Karpas-422 (cell line): ENCODE results near the gene SORCS1. TPM values are rescaled to one million over a fixed set of nuclear protein-coding genes. Genes with fewer than 3 reads are reported as not detected.

Experiments
- DNase-seq: peaks from one replicate; pipeline ENCODE4 v3.0.0-alpha.2; 2015
- H2AFZ ChIP-seq: fragments of 200-600 bp; sonication (generic); 2 replicates; pipeline ENCODE4 v1.6.1; 2014; ENCODE audit warnings: antibody characterized with exemption, low read length, mixed read lengths
- H3K27ac ChIP-seq: fragments of 200-600 bp; sonication (generic); 2 replicates; pipeline ENCODE4 v1.5.1; 2014; ENCODE audit warnings: mild to moderate bottlenecking, low read length, moderate library complexity
- H3K27me3 ChIP-seq: fragments of 200-600 bp; sonication (generic); 2 replicates; pipeline ENCODE4 v1.6.1; 2014; ENCODE audit warnings: low read length, mixed read lengths
- H3K36me3 ChIP-seq: fragments of 200-600 bp; sonication (generic); 2 replicates; pipeline ENCODE4 v1.6.1; 2014; ENCODE audit warnings: low read length, mixed read lengths; ENCODE audit not compliant: insufficient read depth
- H3K4me1 ChIP-seq: fragments of 200-600 bp; sonication (generic); 2 replicates; pipeline ENCODE4 v1.6.1; 2014; ENCODE audit warnings: mild to moderate bottlenecking, low read length, mixed read lengths
- H3K4me2 ChIP-seq: fragments of 200-600 bp; sonication (generic); 2 replicates; pipeline ENCODE4 v1.6.1; 2014; ENCODE audit warnings: low read length, low read depth, mild to moderate bottlenecking; ENCODE audit not compliant: poor library complexity, severe bottlenecking
- H3K4me3 ChIP-seq: fragments of 200-600 bp; sonication (generic); 2 replicates; pipeline ENCODE4 v1.5.1; 2014; ENCODE audit warnings: mild to moderate bottlenecking, antibody characterized with exemption, low read length, mixed read lengths
- H3K79me2 ChIP-seq: fragments of 200-600 bp; sonication (generic); 2 replicates; pipeline ENCODE4 v1.6.1; 2014; ENCODE audit warnings: mild to moderate bottlenecking, low read length, mixed read lengths
- H3K9ac ChIP-seq: fragments of 200-600 bp; sonication (generic); 2 replicates; pipeline ENCODE4 v1.6.0; 2014; ENCODE audit warnings: low read length
- H3K9me2 ChIP-seq: fragments of 200-600 bp; sonication (generic), shearing (Covaris generic); replicated peaks from 2 replicates; pipeline ENCODE4 v1.6.0; 2014; ENCODE audit warnings: mild to moderate bottlenecking, low read length, moderate library complexity; ENCODE audit not compliant: insufficient read depth
- H3K9me3 ChIP-seq: fragments of 300-700, 200-600 bp; sonication (generic); 2 replicates; pipeline ENCODE4 v1.6.1; 2014; ENCODE audit warnings: low read length, mixed read lengths
- H4K20me1 ChIP-seq: fragments of 200-600 bp; sonication (generic); 2 replicates; pipeline ENCODE4 v1.6.1; 2014; ENCODE audit warnings: mild to moderate bottlenecking, antibody characterized with exemption, low read length, low read depth; ENCODE audit not compliant: insufficient read depth
- total RNA-seq: library from RNA; depleted of rRNA; stranded (reverse); fragments of >200 nt; shearing (Covaris generic); gene quantifications from 2 replicates; pipeline ENCODE4 v1.2.3, GENCODE V29; 2014; ENCODE audit warnings: low replicate concordance

Gene SORCS1
- total RNA-seq, 1 experiment from 2014 or later, result not detected

DNA sequence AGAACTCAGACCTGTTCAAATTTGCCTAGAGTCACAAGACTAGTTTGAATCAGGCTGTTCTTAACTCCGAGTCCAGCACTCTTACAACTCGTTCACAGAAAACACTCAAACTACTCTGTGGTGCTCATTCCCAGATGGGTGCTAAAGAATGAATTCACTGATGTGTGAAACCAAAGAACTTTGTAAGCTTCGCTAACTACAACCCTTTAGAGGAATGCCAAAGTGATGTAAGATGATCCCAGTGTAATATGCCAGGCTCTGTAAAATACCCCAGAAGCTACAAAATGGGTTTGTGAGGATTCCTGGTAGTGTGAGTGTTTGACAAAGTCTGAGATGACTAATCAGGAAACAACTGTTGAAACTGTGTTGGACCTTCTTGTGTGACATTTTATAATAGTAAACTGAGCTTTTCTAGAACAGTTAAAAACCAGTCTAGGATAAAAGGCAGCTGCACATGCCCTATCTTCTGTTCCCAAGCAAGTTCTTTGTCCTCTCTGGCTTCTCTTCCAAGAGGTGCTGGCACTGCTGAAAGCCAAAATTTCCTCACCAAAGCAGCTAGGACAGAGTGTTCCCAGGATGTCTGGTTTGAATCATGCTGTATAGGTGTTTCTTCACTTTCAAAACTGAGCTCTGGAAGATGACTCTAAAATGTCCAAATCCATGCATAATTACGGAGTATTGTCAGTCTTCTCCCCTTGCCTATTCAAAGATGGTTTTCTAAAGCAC, 527.6 kb downstream of the SORCS1 start:
- H3K27me3 ChIP-seq, result no peaks in the 10 kb centered on the region
- no peaks in the 10 kb centered on the region for H3K4me1 ChIP-seq
- no peak overlapping the region for H3K4me3 ChIP-seq
- no peak for DNase-seq
- H3K36me3 ChIP-seq, result no peaks in the 10 kb centered on the region
- no peaks in the 10 kb centered on the region for H3K79me2 ChIP-seq
- no peak overlapping the region for H2AFZ ChIP-seq
- H3K9ac ChIP-seq, result no peak overlapping the region
- no peak overlapping the region for H3K27ac ChIP-seq
- H4K20me1 ChIP-seq, result no peaks in the 10 kb centered on the region
- no peaks in the 10 kb centered on the region for H3K9me2 ChIP-seq
- no peaks in the 10 kb centered on the region; the same call in 1 of the 2 replicates for H3K9me3 ChIP-seq
- H3K4me2 ChIP-seq, result no peak overlapping the region

DNA sequence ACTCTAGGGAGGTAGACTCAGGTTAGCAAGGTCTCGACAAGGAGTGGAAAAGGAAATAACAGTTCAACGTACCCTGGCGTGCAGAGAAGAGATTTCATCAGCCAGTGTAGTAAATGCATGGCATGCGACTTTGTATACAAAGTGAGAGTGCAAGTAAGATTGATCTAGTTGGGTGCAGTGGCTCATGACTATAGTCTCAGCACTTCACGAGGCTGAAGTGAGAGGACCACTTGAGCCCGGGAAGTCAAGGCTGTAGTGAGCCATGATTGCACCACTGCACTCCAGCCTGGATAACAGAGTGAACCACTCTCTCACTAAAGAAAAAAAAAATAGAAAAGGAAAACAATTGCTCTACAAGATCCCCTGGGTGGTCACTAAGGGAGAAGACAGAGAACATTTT, 528.6 kb downstream of the SORCS1 start:
- no peak overlapping the region for H3K27ac ChIP-seq
- H4K20me1 ChIP-seq, result no peaks in the 10 kb centered on the region
- no peaks in the 10 kb centered on the region for H3K36me3 ChIP-seq
- H3K4me2 ChIP-seq, result no peak overlapping the region
- no peaks in the 10 kb centered on the region for H3K79me2 ChIP-seq
- no peaks in the 10 kb centered on the region for H3K27me3 ChIP-seq
- H3K4me3 ChIP-seq, result no peak overlapping the region
- H3K9ac ChIP-seq, result no peak overlapping the region
- H3K9me2 ChIP-seq, result no peaks in the 10 kb centered on the region
- no peaks in the 10 kb centered on the region for H3K4me1 ChIP-seq
- DNase-seq, result no peak
- H2AFZ ChIP-seq, result no peak overlapping the region
- no peaks in the 10 kb centered on the region; the same call in 1 of the 2 replicates for H3K9me3 ChIP-seq

DNA sequence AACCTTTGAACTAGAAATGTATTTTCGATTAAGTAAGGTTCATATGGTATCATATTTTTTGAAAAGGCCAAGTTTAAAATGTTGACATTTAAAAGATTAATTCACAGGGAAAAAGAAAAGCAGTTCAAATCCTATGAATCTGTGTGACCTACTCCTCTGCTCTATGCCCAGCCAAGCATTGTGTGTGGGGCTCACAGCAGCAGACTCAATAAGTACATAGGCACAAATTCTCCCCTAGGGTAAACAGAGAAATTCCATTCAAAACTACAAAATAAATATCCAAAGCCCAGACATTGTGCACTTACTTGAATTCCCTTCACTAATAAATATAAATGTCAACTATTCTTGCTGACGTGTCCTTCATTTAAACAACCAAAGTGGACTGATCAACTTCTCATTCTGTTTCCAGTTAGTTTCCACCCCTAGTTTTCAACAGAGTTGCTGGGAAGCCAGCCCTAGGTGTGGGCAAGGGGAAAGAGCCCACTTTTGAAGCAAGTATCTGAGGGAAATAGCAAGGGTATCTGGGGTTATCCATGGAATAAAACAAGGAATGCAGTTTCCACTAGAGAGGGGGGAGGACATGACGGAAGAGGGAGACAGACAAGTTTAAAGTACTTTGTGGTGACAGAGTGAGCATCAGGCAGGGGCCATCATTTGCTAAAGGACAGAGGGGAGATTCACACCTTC, 533.3 kb downstream of the SORCS1 start:
- Histone ChIP-seq H3K27ac (no peak overlapping the region), H3K27me3 (no peaks in the 10 kb centered on the region), H3K9me2 (no peaks in the 10 kb centered on the region), H3K79me2 (no peaks in the 10 kb centered on the region), H3K9me3 (no peaks in the 10 kb centered on the region; the same call in 1 of the 2 replicates), H2AFZ (no peak overlapping the region), H4K20me1 (no peaks in the 10 kb centered on the region), H3K36me3 (no peaks in the 10 kb centered on the region), H3K4me1 (no peaks in the 10 kb centered on the region), H3K9ac (no peak overlapping the region), H3K4me2 (no peak overlapping the region), H3K4me3 (no peak overlapping the region)
- no peak for DNase-seq

DNA sequence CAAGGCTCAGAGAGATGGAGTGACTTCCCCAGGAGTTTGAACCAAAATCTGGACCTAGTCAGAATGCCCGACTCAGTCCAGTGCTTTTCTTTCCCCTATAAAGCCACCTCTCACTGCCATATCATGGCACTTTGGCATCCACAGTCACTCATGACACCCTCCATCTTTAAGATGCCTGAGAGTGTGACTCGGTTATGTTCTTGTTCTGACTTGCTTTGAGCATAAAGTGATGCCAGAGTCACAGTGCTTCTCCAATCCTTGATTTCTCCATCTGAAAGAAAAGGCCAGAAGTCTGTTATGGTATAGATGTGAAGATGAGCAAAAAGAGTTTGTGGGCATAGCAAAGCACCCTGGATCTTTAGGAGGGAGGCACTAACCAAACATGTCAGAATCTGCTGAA, 538.1 kb downstream of the SORCS1 start:
- Histone ChIP-seq H4K20me1 (no peaks in the 10 kb centered on the region), H3K79me2 (no peaks in the 10 kb centered on the region), H3K9me2 (no peaks in the 10 kb centered on the region), H3K4me3 (no peak overlapping the region), H3K36me3 (no peaks in the 10 kb centered on the region), H3K4me2 (no peak overlapping the region), H3K9me3 (no peaks in the 10 kb centered on the region), H3K4me1 (no peaks in the 10 kb centered on the region), H3K27ac (no peak overlapping the region), H2AFZ (no peak overlapping the region), H3K9ac (no peak overlapping the region), H3K27me3 (no peaks in the 10 kb centered on the region)
- no peak for DNase-seq

DNA sequence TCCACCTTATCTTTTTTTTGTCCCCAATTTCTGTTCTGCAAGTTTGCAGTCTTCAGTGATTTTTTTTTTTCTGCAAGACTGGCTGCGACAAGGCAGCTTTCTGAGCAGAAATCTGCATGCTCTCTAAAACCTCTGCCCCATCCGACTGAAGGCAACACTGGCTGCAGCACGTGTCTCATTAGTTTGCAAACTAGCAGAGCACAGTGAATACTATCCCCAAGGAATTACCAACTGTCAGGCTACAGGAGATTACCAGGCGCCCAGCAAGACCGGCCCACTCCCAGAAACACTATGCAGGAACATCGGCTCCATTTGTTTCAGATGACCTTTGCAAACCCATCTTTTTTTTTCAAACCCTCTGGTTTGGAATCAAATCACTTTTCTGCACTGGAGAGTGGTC, 538.8 kb downstream of the SORCS1 start:
- H3K27ac ChIP-seq, result no peak overlapping the region
- no peaks in the 10 kb centered on the region for H3K4me1 ChIP-seq

DNA sequence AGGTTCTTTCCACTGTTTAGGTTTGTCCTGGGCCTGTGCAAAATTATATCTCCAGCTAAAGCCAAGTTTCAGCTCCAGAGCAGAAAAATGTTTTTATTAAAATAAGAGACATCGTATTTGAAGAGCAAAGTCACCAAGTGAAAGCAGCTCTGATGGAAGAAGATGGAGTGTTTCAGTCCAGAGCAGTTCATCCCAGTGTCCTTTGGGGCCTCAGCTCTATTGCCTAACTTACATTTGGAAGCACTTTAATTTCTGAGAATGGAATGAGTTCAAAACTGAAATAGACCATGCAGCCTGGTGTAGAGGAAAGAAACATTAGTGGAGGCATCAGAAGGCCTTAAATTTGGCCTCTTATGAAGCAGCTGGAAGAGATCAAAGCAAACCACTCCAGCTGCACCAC, 545.2 kb downstream of the SORCS1 start:
- no peak overlapping the region for H3K4me3 ChIP-seq
- no peaks in the 10 kb centered on the region for H4K20me1 ChIP-seq
- no peak overlapping the region for H3K4me2 ChIP-seq
- H3K36me3 ChIP-seq, result no peaks in the 10 kb centered on the region
- H2AFZ ChIP-seq, result no peak overlapping the region
- no peak for DNase-seq
- H3K4me1 ChIP-seq, result no peaks in the 10 kb centered on the region
- no peak overlapping the region for H3K27ac ChIP-seq
- H3K79me2 ChIP-seq, result no peaks in the 10 kb centered on the region
- no peaks in the 10 kb centered on the region for H3K27me3 ChIP-seq
- peaks cover 3% of the 10 kb centered on the region for H3K9me3 ChIP-seq
- no peaks in the 10 kb centered on the region for H3K9me2 ChIP-seq
- H3K9ac ChIP-seq, result no peak overlapping the region

More for the DNA sequence above, 538.8 kb downstream of the SORCS1 start:
- DNase-seq, result no peak
- Histone ChIP-seq H3K4me2 (no peak overlapping the region), H3K9ac (no peak overlapping the region), H3K36me3 (no peaks in the 10 kb centered on the region), H3K4me3 (no peak overlapping the region), H3K79me2 (no peaks in the 10 kb centered on the region), H4K20me1 (no peaks in the 10 kb centered on the region), H2AFZ (no peak overlapping the region), H3K9me3 (no peaks in the 10 kb centered on the region), H3K27me3 (no peaks in the 10 kb centered on the region), H3K9me2 (no peaks in the 10 kb centered on the region)

DNA sequence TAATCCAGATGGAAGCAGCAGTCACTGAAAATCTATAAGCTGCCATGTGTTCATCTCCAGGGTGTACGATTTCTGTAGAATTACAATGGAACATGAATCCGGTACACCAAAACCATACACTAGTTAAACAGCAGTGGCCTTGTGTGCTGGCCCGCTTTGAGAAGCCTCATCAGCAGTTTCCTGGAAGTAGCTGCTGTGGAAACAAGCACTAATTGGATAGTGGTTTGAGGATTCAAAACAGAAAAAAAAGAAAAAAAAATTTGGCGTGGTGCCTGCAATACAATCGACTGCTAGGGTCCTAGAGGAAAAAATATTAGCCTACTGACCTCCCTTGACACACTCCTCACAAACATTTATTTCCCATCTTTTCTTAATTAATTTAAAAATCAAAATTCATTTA, 545.9 kb downstream of the SORCS1 start:
- Histone ChIP-seq H4K20me1 (no peaks in the 10 kb centered on the region), H3K4me1 (no peaks in the 10 kb centered on the region), H3K79me2 (no peaks in the 10 kb centered on the region), H3K4me3 (no peak overlapping the region), H3K9ac (no peak overlapping the region), H3K9me2 (no peaks in the 10 kb centered on the region), H3K27me3 (no peaks in the 10 kb centered on the region), H3K4me2 (no peak overlapping the region), H3K9me3 (peaks cover 3% of the 10 kb centered on the region), H3K36me3 (no peaks in the 10 kb centered on the region), H2AFZ (no peak overlapping the region), H3K27ac (no peak overlapping the region)
- DNase-seq, result no peak

DNA sequence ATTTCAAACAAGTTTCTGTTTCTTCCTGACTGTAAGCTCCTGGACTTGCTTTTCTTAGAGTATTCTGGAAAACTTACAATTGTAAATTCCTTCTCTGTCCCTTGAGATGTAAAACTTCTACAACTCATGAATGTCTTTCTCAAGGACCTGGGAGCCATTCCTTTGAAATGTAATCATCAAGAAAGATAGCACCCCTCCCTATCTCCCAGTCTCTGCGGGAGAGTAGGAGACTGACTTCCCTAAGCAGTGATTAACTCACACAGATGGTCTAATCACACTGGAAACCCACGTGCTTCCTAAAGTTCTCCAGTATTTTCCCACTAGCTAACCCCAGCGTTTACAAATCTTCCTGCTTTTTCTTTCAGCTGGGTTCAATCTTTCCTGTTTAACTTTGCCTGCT, 549.4 kb downstream of the SORCS1 start:
- no peaks in the 10 kb centered on the region for H3K79me2 ChIP-seq
- H3K4me3 ChIP-seq, result no peak overlapping the region
- H3K9me3 ChIP-seq, result peaks cover 3% of the 10 kb centered on the region; the same call in 1 of the 2 replicates
- H3K27ac ChIP-seq, result no peak overlapping the region
- no peaks in the 10 kb centered on the region for H3K9me2 ChIP-seq
- H3K27me3 ChIP-seq, result no peaks in the 10 kb centered on the region
- H3K4me1 ChIP-seq, result no peaks in the 10 kb centered on the region
- no peak for DNase-seq
- H3K36me3 ChIP-seq, result no peaks in the 10 kb centered on the region
- no peak overlapping the region for H3K9ac ChIP-seq
- H2AFZ ChIP-seq, result no peak overlapping the region
- no peaks in the 10 kb centered on the region for H4K20me1 ChIP-seq
- H3K4me2 ChIP-seq, result no peak overlapping the region
